NCI-H187 treated with DMSO at 0.1 percent for 48 hours (cell line): ENCODE results near the gene GSG1L.

Experiments used
- DNase-seq: peaks from one replicate; lab custom pipeline; 2025; lab: John Stamatoyannopoulos, UW

Gene GSG1L

DNA sequence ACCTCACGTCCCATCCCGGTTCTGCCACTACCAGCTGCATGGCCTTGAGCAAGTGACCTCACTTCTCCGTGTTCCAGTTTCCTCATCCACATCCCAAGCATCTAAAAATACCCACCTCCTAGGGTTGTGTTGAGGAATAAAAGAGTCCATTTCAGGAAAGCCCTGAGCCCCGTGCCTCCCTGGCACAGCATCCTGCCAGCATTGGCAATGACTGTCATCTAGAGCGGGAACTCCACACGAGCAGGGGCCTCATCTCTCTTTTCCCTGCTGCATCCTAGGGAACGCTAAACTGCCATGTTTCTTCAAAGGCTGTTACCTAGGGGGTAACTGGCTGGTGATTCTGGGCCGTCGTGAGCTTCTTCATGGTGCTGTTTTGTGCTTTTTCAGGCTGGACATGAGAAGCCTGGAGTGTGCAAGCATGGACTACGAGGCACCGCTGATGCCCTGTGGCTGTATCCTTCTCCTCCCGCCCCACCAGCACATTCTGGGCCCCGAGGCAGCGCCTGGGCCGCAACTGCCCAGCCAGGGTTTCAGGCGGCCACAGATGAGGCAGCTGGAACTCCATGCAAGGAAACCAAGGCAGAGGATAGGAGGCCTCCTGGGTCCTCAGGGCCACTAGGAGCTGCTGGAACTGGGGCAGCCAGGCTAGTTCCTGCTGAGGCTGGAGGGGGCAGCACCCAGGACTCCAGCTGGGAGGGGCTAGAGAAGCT is 292.2 kb downstream of the GSG1L start:
- no peak for DNase-seq

DNA sequence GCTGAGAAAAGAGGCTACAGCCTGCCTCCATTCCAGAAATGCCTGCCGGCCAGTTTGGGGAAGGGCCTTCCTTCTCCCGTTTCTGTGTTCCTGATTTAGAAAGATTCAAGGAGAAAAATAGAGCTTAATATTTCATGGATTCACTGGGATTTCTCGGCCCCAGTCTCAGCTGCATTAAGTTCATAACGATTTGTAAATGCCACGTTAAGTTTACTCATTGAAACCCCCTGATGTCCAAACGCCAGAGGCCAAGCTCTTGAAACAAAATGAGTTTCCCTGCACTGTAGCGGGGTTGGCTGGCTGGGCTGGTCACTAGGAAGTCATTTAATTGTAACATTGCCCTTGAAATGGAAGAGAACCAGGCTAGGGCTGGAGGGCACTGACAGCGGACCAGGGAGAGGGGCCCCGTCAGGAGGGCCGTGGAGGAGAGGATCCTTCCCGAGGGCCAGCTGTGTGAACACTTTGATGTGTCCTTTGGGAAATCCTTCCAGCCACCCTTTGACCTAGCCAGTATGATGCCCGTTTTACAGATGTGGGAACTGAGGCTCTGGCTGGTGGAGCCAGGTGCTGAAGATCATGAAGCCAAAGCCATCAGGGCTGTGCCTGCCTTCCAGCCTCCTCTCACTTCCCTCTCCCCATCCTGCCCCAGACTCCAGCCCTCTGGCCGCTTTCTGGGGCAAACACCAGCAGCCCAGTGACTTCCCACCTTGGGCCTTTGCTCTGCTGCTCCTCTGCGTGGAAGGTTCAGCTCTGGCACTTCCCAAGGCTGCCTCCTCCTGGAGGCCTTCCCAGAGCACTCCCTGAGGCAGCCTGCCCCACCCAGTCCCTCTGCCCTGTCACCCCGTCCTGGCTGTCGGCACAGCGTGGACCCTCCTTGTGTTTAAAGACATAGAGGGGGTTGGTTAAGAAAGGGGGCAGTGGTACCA is 293.0 kb downstream of the GSG1L start:
- DNase-seq: no peak

DNA sequence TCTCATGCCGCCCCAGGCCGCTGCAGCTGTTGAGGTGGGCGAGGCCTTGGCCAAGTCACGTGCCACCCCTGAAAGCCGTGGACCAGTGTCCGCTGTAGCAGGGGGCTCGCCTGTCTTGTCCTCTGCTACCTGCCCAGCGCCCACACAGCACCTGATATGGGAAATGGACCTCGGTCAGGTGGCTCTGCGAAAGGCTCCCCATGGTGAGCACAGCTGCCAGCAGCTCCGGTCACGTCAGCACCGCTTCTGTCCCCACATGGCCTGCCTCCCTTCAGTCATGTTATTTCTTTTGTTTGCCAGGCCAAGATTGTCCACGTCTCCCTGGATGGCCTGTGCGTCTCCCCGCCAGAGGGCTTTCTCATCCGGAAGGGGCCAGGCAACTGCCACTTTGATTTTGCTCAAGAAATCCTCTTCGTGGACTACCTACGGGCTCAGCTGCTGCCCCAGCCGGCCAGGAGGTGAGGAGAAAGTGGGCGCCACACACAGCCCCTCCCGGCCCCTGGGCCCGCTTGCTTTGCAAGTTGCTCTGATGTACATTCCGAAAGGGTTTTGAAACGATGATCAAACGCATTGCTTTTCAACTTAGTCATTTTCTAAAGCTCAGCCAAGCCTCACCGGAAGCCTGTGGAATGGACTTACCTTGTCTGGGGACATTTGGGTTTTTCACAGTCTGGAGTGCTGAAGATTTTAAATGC is 293.8 kb downstream of the GSG1L start:
- DNase-seq: no peak

DNA sequence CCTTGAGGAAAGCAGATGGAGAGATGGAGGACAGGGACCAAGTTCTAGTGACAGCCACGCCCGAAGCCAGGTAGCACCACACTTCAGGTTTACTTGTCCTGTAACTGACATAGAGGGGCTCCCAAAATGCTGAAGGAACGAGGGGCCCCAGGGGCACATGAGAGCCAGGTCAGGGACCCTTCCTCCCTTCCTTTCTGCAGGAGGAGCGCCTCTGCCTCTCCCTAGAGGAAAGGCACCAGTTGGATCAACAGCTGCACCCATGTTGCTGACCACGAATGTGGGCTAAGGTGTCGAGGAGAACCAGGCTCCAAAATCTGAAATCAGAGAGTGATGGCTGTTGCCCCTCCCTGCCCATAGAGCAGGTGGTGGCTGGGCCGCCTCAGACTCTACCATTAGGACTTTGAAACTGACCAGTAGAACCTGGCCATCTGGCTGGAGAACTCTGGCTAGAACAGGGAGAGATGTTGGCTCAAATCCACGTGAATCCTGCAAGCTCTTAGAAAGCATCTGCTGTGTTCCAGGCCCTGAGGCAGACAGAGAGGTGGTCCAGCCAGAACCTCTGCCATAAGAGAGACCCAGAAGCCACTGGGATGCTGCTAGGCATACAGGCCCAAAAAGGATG is 294.8 kb downstream of the GSG1L start:
- DNase-seq: no peak

DNA sequence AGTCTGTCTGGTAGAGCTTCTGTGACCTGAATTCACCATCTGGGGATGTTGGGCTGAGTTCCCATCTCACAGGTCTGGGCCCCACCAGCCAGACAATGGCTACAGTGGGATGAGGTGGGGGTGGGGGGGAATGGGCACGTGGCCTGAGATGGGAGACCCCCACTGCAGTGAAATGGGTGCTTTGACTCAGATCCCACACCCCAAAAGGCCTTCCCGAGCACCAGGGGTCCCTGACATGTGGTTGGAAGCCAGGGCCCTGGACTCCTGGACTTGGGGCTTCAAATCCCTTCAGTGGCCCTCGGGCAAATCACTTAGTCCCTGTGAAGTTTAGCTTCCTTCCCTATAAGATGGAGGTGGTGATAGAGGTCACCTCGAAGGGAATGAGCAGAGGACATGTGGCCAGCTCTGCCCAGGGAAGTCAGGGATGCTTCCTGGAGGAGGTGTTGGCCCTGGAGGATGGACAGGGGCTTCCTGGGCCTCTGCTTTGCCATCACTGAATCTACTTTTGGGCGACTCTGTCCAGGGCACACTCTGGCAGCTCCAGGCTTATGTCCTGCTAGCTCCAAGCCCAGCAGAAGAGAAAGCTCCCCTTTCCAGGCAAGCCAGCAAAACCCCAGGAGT is 295.4 kb downstream of the GSG1L start:
- no peak for DNase-seq

DNA sequence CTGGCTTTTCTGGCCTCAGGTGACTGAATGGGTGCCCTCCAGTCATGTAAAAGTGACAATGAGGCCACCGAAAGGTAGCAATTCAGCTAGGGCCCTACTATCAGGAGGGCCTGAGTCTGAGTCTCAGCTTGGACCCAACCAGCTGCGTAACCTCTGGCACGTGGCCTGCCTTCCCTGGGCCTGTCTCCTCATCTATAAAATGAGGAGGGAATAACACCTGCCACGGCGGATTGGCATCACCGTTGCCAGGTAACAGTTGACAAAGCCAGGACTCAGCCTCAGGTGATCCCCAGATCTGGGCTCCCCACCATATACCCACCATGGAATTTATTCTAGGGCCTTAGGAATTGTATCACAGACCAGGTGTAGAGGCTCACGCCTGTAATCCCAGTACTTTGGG is 296.4 kb downstream of the GSG1L start:
- no peak for DNase-seq

DNA sequence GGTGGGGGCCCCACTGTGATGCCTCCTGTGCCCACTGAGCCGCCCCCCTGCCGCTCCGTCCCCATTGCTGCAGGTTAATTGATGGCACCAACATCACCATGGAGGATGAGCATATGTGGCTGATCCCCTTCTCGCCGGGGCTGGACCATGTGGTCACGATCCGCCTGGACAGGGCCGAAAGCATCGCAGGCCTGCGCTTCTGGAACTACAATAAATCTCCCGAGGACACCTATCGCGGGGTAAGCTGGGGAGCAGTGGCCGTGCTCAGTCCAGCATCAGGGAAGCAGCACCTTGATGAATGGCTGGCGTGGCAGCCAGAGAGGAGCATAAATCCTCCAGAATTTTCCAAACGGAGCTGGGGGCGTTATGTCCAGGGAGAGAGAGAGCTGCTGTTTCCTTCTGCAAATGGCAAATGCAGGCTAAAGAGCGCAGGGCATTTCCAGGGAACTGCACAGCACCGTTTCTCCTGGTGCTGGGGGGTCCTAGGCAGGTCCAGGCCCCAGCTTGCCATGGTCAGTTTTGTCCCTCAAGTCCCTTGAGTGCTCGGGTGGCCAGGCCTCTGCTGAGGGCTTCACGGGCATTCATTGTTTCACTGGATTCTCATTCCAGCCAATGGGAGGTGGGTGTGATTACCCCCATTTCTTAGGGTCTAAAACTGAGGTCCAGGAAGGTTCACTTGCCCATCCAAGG is 297.1 kb downstream of the GSG1L start:
- DNase-seq: no peak

DNA sequence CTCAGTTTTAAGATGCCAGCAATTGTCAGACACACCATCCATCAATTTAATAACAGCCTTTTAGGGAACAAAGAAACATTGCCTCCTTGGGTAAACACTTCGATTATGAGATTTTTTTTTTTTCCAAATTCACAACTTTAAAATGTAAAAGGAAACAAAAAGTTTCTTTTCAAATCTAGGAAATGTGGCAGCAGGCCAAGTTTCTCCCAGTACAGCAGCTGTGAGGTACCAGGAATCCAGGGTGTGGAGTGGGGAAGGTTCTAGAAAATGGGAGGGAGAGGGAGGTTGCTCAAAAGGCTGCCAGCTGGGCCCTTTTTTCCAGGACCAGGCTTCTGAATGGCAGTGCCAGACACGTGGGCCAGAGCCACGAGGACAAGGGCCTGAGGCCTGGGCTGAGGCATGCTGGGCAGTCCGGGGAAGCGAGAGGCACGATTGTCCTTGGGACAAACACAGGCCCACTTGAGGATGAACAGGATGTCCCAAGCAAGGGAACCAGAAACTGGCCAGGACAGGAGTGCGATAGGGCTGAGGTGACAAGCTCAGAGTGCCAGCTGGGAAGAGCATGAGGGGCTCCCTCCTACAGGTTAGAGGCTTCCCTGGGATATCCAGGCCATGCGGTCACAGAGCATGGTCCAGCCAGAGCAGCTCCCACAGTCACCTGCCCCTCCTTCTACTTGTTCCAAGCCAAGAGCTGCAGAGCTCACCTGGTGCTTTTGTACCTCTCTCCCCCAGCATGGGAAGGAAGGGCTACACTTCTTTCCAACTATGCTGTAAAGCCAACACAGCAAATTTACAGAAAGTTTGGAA is 298.4 kb downstream of the GSG1L start:
- DNase-seq: no peak

DNA sequence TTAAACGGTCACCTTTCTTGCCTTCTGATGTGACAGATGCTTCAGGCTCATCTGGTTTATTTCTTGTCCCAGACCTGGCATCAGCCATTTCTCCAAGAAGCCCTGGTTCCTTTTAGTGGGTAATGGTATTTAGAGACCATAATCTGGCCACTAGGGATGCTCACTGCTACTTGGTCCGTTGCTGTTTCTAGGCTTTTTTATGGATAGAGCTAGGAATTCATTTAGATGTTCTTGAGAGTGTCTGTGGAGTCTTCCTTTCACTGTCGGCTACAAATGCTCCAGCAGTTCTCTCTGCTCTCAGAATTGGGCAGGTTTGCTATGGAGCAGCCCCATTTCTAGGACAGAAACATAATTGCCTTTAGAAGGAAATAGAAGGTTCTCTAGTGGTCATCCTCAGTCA is 299.1 kb downstream of the GSG1L start:
- DNase-seq: no peak

DNA sequence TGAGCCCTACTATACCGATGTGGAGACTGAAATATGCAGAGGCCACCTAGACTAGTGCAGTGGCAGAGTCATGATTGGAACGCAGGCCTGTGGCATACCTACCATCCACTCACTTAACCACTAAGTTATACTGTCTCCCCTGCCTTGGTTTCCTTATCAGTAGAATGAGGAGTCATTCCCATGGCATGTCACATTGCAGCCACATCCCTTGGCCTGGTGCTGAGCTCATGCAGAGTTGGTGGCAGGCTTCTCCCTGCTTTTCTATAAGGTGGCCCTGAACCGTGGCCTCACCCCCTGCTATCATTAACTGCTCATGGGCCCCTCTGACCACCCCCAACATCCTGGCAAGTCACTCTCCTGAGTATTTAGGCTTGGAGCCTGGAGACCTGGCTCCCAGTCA is 301.1 kb downstream of the GSG1L start:
- DNase-seq: no peak

DNA sequence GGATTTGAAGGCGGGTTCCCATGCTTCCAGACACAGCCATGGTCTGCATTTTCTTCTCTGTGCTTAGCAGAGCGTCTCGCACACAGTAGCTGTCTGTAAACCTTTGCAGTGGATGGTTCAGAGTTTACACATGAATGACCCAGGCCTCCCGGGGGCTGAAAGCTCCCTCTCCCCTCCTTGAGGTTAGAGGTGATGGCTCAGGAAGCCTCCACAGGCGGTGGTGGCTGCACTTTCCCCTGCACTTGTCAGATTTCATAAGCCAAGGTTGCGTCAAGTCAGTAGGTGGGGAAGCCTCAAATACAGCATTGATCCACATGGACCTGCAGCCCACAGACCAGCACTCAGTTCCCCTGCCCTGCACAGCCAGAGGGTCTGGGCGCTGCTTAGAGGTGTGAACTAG is 301.7 kb downstream of the GSG1L start:
- DNase-seq: no peak

DNA sequence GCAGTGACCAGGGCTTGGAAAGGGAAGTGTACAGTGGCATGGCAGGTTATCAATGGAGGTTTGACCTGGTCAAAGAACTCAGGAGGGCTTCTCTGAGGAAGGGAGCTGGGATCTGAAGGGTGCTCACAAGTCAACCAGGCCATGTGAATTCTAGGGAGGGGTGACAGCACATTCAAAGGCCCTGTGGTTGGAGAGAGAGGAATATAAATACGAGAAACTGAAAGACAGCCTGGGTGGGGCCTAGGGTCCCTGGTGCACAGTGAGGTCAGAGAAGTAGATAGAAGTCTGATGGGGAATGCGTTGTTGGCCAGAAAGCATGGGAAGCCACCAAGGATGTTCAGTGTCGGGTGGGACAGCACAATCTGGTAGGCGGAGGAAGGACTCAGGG is 302.7 kb downstream of the GSG1L start:
- DNase-seq: no peak

DNA sequence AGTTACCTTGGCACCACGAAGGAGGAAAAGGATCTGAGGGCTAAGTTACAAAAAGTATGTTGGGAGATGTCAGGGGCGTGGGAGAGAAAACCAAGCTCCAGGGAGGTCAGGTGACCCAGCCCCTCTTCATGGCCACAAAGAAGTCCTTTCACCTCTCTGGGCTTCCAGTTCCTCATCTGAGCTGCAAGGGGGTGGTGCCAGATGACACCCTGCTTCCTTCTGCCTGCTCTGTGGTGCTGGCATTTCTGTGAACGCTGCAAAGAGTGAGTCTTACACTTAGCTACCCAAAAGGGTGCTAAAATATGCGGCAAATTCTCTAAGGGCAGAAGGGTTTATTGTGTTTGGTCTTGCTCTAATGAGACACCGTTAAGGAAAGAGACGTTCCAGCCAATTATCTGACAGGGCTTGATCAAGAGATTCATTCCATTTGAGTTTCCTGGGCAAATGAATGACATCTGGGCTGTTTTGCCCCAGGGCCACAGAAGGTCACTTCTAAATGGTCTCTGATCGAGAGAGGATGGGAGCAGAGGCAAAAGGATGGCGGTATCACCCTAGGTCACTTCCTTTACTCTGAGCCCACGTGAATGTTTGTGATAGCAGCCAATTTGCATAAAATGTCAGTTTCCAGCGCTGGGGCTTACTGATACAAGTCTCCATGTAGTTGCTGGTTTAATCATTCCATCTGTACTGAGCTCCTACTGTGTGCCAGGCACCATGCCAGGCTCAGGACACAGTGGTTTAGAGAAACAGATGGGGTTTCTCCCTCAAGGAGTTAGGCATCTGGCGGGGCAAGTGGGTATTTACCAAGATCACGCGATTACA is 303.3 kb downstream of the GSG1L start:
- no peak for DNase-seq

DNA sequence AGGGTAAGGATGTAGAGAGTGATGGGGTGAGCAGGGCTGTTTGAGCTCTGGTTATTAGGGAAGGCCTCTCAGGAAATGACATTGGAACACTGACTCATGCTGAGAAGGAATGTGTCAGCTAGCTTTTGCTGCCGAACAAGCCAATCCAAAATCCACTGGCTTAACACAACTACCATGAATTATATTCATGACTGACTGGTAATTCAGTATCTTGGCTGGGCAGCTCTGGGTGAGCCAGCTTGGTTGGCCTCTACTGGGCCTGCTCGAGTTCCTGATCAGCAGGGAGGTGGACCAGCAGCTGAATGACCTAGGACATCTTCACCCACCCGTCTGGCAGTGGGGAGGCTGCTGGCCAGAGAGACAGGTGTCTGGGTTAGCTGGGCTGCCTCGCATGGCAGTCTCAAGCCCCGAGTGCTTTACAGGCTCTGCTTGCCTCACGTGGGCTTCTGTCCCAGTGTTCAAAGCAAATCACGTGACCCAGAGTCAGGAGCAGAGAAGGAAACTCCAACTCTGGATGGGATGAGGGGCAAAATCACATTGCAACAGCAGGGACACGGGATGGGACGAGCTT is 304.1 kb downstream of the GSG1L start:
- no peak for DNase-seq

DNA sequence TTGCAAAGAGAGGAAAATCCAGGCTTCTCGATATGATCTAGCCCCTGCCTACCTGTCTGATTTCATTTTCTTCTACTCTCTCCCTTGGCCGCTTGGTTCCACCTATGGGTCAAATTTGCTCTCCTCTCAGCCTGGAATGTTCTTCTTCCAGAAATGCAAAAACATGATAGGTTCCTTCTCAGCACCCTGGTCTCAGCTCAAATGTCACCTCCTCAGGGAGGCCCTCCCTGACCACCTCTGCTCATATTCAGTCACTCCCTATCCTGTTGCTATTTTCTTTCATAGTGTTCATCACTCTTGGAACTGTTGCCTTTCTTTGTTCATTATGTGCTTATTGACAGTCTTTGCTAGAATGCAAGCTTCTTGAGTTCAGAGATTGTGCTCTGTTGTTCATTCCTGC is 305.0 kb downstream of the GSG1L start:
- DNase-seq: no peak

DNA sequence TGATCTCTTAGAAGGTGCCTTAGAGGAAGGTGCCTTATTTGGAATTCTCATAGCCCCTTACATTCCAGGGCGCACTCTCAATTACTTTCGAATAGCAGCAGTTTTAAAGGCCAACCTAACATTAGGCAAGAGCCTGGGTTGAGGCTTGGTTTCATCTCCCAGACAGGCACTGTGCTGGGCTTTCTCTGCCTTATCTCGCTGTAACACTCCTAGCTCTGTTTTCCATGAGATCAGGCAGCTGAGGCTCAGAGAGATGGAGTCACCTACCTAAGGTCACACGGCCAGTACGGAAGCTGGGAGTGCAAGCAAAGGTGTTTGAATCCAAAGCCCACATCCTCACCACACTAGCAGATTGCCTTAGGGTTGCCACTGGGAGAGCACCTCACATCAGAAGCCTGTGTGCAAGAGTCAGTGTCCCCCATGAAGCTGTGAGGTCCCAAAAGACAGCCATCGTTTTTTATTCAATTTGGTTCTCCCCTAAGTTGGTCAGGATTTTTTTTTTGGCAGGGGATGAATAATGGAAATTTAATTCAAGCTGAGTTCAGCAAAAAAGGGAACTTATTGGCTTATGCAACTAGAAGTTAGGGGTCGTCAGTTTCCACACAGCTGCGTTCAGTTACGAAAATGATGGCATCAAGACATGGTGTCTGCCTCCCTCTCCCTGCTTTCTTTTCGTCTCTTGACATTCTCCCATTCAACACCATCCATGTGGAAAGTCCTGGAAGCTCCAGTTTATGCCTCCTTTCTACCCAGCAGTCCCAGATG is 307.1 kb downstream of the GSG1L start:
- no peak for DNase-seq

DNA sequence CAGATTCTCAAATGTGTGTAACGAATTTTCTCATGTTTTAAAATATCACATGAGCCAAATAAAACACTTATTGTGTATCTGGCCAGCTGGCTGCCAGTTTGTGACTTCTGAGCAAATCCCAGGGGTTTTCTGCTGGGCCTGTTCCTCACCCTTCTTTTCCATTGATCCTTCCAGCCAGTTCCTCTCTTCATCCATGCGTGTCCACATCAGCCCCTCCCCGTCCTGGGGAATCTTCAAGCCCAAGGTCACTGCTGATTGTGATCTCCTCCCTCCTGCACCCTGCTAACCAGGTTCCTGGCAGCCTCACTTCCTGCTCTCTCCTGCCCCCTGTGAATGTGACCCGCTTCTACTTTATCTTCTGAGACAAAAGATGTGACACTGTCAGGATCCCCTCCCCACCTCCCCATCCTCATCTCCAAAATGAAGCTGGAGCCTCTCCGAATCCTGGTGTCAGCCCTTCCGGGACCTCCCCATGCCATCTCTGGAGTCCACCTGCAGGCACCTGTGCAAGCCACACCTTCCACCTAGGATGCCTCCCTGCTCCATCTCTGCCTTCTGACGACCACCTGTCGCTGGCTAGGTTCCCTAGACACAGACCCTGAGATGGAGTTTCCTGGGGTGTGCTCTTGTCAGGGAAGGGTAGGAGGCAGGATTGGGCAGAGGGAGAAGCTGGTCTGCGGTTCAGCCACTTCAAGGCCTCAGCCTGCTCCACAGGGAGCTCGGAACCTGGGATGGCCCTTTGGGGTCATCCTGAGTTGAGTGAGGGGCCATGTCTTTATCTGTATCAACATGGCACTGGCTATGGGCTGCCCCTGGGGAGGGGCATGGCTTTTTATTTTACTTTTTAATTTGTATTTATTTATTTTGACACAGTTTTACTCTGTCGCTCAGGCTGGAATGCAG is 308.5 kb downstream of the GSG1L start:
- no peak for DNase-seq
